WI38 (cell line): ENCODE data around the gene FMN2.

Experiments
- H3K4me3 ChIP-seq: 2 replicates; pipeline ENCODE4 v1.5.1; 2011; ENCODE audit warnings: low read depth, mild to moderate bottlenecking, control low read depth, low read length
- TF ChIP-seq, protein P1 (sequence below): IDR thresholded peaks from 2 replicates; pipeline ENCODE4 v1.5.1; 2012; ENCODE audit warnings: low read depth, mild to moderate bottlenecking, control low read depth, low read length

FMN2 gene

DNA sequence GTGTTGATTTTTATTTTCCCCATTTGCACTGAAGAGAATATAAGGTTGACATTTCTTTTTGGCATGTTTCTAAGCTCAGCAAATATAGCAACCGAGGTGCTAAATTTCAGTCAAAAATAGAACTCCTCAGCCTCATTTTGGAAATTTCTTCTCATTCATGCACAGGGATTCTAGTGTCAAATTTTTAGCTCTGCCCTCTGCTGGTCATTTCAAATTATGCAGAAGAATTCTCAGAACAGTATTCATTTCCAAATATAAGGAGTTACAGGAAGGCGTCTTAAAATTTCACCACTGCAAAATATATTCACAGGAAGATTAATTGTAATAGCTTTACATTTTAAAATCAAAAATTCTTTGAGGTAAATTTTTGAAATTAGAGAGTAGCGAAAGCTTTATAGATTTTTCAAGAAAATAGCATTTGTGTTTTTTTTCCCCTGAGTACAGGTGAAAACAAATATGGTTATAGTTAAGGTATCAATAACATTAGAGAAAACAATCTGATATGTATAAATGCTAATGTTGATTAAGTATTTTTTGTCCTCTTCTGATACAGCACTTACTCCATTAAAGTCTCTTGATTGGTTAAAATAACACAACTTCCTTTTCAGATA, 57.9 kb downstream of the FMN2 start:
- TF ChIP-seq, protein P1, sequence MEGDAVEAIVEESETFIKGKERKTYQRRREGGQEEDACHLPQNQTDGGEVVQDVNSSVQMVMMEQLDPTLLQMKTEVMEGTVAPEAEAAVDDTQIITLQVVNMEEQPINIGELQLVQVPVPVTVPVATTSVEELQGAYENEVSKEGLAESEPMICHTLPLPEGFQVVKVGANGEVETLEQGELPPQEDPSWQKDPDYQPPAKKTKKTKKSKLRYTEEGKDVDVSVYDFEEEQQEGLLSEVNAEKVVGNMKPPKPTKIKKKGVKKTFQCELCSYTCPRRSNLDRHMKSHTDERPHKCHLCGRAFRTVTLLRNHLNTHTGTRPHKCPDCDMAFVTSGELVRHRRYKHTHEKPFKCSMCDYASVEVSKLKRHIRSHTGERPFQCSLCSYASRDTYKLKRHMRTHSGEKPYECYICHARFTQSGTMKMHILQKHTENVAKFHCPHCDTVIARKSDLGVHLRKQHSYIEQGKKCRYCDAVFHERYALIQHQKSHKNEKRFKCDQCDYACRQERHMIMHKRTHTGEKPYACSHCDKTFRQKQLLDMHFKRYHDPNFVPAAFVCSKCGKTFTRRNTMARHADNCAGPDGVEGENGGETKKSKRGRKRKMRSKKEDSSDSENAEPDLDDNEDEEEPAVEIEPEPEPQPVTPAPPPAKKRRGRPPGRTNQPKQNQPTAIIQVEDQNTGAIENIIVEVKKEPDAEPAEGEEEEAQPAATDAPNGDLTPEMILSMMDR: peak; percentile 39; the same call in 1 of the 2 replicates
- no peak overlapping the region for H3K4me3 ChIP-seq

DNA sequence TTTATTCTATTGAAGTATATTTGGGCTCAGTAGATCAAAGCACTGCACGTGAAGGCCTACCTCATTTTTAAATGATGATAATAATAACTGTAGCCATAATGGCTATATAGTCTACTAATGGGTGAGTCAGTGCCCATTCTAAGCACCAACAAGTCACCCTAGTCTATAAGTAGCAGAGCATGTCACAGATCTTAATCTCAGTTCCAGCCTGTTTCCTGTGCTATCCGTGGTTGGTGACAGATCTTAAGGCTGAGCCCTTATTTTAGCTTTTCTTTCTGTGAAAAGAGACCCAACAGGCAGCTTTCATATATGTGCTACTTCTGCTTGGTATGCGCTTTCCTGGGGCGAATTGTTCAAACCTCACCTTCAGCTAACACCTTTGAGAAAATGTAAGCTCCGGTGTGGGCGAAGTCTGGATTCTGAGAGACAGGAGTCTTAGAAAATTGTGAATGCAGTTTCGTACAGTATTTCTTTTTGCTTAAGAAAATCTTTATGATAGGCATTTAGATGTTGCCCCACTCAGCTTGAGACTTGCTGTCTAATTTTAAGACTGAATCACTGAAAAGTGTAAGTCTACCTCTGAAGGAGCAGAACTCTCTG, 59.6 kb downstream of the FMN2 start:
- TF ChIP-seq, protein P1: no peak
- H3K4me3 ChIP-seq: no peak overlapping the region

DNA sequence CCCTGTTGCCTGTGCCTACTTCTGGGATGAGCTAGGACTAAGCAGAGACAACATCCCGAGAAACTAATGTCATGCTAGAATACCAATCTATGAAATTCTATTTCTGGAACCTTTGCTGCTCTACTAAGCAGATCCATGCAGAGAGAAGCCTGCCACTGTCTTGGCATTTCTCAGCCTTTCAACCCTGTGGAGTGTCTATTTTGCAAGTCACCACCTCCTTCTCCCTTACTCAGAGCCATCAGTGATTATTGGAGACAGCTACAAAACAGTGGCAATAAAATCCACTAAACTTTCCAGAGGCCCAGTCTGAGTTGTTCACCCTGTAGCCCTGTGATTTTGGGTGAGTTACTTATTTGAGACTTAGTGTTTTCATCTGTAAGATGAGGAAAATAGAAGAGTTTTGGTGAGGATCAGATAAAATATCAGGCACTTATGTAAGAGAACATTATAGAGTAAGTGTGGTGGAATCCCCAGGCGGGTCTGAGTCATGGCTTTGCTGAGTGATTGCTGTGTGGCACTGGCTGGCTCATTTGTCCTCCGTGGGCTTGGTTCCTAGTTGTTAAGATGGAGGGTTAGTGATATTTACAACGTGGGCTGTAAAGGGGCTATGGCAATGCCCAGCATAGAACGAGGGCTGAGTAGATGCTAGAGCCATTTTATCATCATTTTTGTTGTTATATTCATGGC, 61.1 kb downstream of the FMN2 start:
- TF ChIP-seq, protein P1: no peak

DNA sequence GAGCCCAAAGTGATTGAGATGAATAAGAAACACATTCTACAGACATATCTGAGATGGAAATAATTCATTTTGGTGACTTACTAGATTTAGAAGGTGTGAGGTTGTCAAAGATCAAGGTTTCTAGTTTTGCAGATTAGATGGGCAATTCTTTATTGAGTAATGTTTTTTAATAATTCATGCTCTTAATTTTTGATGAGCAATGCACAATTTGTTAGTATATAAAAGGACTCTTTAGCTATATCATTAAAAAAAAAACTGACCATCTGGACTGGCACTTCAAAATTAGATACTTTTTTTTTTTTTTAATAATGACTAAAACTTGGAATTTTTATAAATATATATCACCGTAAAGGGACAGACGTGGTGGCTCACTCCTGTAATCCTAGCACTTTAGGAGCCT, 63.9 kb downstream of the FMN2 start:
- TF ChIP-seq, protein P1: no peak
- H3K4me3 ChIP-seq: no peak overlapping the region

More for the DNA sequence above, 61.1 kb downstream of the FMN2 start:
- no peak overlapping the region for H3K4me3 ChIP-seq

DNA sequence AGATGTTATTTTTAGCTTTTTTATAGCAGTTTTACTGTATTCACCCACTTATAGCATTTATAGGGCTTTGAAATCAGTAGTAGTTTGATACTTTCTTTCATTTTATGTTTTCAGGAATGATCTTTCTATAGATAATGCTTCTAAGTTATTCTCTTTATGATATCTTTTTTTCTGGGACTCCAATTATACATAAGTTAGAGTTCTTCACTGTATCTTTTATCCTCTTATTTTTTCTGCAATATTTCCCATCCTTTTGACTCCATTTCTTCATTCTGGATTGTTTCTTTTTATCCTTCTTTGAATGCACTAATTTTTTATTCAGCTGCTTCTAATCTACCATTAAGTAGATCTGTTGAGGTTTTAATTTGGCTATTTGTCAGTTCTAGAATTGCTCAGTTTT, 73.1 kb downstream of the FMN2 start:
- TF ChIP-seq, protein P1: no peak
- no peak overlapping the region for H3K4me3 ChIP-seq

DNA sequence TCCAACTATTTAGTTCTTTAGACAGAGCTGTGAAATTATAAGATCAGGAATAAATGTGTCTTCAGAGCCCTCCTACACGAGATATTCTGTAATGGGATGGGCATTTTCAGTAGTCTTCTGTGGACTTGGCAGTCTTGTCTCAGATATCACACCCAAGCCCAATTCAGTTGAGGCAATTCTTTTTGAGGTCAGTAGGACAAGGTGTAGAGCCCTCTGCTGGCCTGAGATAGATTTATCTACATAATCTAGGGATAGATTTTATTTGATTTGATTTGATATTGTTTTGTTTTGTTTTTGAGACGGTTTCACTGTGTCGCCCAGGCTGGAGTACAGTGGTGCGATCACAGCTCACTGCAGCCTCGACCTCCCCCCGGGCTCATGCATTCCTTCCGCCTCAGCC, 77.5 kb downstream of the FMN2 start:
- TF ChIP-seq, protein P1: no peak
- no peak overlapping the region for H3K4me3 ChIP-seq

DNA sequence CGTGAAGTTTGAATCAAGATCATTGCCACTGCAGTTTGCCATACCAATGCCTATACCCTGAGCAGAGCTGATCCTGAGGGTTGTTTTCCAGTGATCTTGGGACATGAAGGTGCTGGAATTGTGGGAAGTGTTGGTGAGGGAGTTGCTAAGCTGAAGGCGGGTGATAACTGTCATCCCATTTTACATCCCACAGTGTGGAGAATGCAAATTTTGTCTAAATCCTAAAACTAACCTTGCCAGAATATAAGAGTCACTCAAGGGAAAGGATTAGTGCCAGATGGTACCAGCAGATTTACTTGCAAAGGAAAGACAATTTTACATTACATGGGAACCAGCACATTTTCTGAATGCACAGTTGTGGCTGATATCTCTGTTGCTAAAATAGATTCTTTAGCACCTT, 78.6 kb downstream of the FMN2 start:
- TF ChIP-seq, protein P1: no peak
- H3K4me3 ChIP-seq: no peak overlapping the region
